Tibial nerve (tissue), 4 donors: ENCODE data around the gene METTL24.

Experiments used
- EP300 ChIP-seq, 2 donors: sonication (generic); formaldehyde crosslinking; IDR thresholded peaks; one replicate each; pipeline ENCODE4 v1.6.1; 2017; ENCODE audit warnings: antibody characterized with exemption in 2 of 2, mild to moderate bottlenecking in 1 of 2
- POLR2A ChIP-seq, 2 donors: fragments of 450-650 bp; IDR thresholded peaks; one replicate each; pipeline ENCODE4 v1.6.1; 2017; ENCODE audit warnings: antibody characterized with exemption in 2 of 2, mild to moderate bottlenecking in 2 of 2, moderate library complexity in 2 of 2
- TF ChIP-seq, protein P1 (sequence below), 5 experiments: fragments of 200-600 bp in 3 of 5; fragments of 450-650 bp in 2 of 5; sonication (generic) in 3 of 5; IDR thresholded peaks; one replicate each; pipeline ENCODE4 v1.5.1; 2016 to 2019; ENCODE audit warnings: antibody characterized with exemption in 5 of 5, mild to moderate bottlenecking in 3 of 5, moderate library complexity in 2 of 5

DNA sequence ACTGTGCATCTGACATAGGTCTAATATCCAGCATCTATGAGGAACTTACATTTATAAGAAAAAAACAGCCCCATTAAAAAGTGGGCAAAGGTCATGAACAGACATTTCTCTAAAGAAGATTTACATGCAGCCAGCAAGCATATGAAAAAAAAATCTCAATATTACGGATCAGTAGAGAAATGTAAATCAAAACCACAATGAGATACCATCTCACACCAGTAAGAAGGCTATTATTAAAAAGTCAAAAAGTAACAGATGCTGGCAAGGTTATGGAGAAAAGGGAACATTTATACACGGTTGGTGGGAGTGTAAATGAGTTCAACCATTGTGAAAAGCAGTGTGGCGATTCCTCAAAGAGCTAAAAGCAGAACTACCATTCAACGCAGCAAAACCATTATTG lies 13.1 kb downstream of the METTL24 start:
- TF ChIP-seq, protein P1, sequence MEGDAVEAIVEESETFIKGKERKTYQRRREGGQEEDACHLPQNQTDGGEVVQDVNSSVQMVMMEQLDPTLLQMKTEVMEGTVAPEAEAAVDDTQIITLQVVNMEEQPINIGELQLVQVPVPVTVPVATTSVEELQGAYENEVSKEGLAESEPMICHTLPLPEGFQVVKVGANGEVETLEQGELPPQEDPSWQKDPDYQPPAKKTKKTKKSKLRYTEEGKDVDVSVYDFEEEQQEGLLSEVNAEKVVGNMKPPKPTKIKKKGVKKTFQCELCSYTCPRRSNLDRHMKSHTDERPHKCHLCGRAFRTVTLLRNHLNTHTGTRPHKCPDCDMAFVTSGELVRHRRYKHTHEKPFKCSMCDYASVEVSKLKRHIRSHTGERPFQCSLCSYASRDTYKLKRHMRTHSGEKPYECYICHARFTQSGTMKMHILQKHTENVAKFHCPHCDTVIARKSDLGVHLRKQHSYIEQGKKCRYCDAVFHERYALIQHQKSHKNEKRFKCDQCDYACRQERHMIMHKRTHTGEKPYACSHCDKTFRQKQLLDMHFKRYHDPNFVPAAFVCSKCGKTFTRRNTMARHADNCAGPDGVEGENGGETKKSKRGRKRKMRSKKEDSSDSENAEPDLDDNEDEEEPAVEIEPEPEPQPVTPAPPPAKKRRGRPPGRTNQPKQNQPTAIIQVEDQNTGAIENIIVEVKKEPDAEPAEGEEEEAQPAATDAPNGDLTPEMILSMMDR (IDR thresholded peaks at IDR 0.05), result no peak
- TF ChIP-seq EP300 (IDR thresholded peaks at IDR 0.05), result no peak
- no peak for TF ChIP-seq POLR2A (IDR thresholded peaks at IDR 0.05)
